Erythroblast (primary cell): ENCODE measurements around the gene MGAT4A.

Source experiments
- GATA1 ChIP-seq: IDR thresholded peaks from 2 replicates; pipeline ENCODE4 v1.6.1; 2011; ENCODE audit warnings: low read depth, mild to moderate bottlenecking, control low read depth, low read length, moderate library complexity
- POLR2A ChIP-seq: IDR thresholded peaks from 2 replicates; pipeline ENCODE4 v1.6.1; 2011; ENCODE audit warnings: mild to moderate bottlenecking, low read length

GRCh38 chr2:98692090-98693054, 38.6 kb downstream of the MGAT4A start:
- TF ChIP-seq POLR2A (no peak), GATA1 (no peak)
